Activated T-helper 1 cell treated with Interleukin-2 at 50 U/mL for 16 hours (primary cell): ENCODE results near the gene PHYHD1.
A peak's percentile ranks its signal among the peaks of the same experiment; 100 is the strongest.
"Not testable (repeated sequence)": the region's sequence is repeated elsewhere in the genome, so short reads cannot be mapped to it uniquely, and the experiment has no call there.

Source experiments
- DNase-seq: peaks from one replicate; pipeline ENCODE4 v3.0.0-alpha.2; 2020; ENCODE audit warnings: low read depth

Gene PHYHD1

GRCh38 chr9:128921881-128922763 lies 1.3 kb downstream of the PHYHD1 start:
- no peak for DNase-seq

- DNase-seq, result no peak
These were observed 2.7 kb downstream of the PHYHD1 start for GRCh38 chr9:128923493-128923883.

- DNase-seq, result peak; percentile 14
These were observed 7.1 kb downstream of the PHYHD1 start for GRCh38 chr9:128927731-128928411.

GRCh38 chr9:128928624-128929023 lies 7.8 kb downstream of the PHYHD1 start:
- no peak for DNase-seq

- no peak for DNase-seq
These were observed 8.8 kb downstream of the PHYHD1 start for GRCh38 chr9:128929560-128929959.

- DNase-seq, result no peak
These were observed 12.9 kb downstream of the PHYHD1 start for GRCh38 chr9:128933731-128934130.

GRCh38 chr9:128936171-128936865 lies 15.5 kb downstream of the PHYHD1 start:
- DNase-seq, result no peak

GRCh38 chr9:128937310-128938165 lies 16.8 kb downstream of the PHYHD1 start:
- DNase-seq, result no peak

GRCh38 chr9:128940271-128940921 lies 19.6 kb downstream of the PHYHD1 start:
- DNase-seq, result no peak

GRCh38 chr9:128940946-128941755 lies 20.4 kb downstream of the PHYHD1 start:
- no peak for DNase-seq

GRCh38 chr9:128943832-128944620 lies 23.2 kb downstream of the PHYHD1 start:
- no peak for DNase-seq

GRCh38 chr9:128944966-128945365 lies 24.2 kb downstream of the PHYHD1 start:
- DNase-seq, result not testable (repeated sequence)

- DNase-seq, result no peak
These were observed 25.2 kb downstream of the PHYHD1 start for GRCh38 chr9:128945798-128946501.

- no peak for DNase-seq
These were observed 25.9 kb downstream of the PHYHD1 start for GRCh38 chr9:128946571-128947276.

- no peak for DNase-seq
These were observed 26.4 kb downstream of the PHYHD1 start for GRCh38 chr9:128947277-128947526.

GRCh38 chr9:128947527-128948301 lies 26.9 kb downstream of the PHYHD1 start, which contains the start of the genes DOLK and NUP188:
Gene DOLK, minus strand, starts transcription at chr9:128947603. Its CDS starts 300 bp downstream, at chr9:128947303.
Gene NUP188, plus strand, starts transcription at chr9:128947699. Its CDS starts 21 bp downstream, at chr9:128947720.
- peak; percentile 99 for DNase-seq

GRCh38 chr9:128961403-128961802 lies 40.6 kb downstream of the PHYHD1 start:
- DNase-seq, result not testable (repeated sequence)
